ENCODE results near the gene SYNGAP1.
A peak's percentile ranks its signal among the peaks of the same experiment; 100 is the strongest.

Gene SYNGAP1

DNA sequence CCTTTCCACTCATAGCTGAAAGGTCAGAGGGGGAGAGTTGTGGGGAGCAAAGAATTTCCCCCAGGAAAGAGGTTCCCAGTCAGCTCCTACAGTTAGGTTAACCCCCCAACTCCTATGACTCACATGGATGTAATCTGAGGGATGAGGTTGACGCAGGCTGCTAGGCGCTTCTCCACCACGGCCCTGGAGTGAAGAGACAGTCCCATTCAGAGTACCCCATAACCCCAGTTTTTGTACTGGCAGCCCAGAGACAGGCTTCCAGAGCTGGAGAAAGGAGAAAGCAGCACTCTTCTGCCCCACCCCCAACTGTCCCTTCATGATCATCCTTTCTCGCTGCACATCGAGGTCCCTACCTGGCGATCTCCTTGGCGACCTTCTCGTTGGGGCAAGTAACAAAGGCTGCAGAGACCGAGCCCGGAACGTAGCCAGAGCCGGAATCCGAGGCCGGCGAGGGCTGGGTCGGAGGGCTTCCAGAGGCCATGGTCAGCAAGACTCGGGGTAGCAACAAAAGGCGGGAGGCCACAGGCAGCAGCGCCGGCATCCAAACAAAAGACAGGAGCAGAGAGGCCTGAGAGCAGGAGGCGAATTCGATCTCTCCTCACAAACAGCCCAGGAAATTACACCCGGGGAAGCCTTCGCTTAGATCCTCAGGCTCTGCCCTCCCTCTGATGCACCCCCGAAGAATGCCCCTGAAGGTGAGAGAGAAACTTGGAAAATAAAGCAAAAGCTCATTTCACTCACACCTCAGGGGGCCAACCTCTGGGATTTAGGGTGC is 2.5 kb upstream of the SYNGAP1 start:
- TF ChIP-seq, protein P1, sequence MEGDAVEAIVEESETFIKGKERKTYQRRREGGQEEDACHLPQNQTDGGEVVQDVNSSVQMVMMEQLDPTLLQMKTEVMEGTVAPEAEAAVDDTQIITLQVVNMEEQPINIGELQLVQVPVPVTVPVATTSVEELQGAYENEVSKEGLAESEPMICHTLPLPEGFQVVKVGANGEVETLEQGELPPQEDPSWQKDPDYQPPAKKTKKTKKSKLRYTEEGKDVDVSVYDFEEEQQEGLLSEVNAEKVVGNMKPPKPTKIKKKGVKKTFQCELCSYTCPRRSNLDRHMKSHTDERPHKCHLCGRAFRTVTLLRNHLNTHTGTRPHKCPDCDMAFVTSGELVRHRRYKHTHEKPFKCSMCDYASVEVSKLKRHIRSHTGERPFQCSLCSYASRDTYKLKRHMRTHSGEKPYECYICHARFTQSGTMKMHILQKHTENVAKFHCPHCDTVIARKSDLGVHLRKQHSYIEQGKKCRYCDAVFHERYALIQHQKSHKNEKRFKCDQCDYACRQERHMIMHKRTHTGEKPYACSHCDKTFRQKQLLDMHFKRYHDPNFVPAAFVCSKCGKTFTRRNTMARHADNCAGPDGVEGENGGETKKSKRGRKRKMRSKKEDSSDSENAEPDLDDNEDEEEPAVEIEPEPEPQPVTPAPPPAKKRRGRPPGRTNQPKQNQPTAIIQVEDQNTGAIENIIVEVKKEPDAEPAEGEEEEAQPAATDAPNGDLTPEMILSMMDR (IDR thresholded peaks at IDR 0.05) = no peak
- Histone ChIP-seq H3K36me3 (ENCODE audit: control insufficient read depth, insufficient read depth, low read length) (no peaks in the 10 kb centered on the region), H3K4me2 (ENCODE audit: low read length) (peak overlapping the region; percentile 69), H3K27me3 (ENCODE audit: control insufficient read depth, insufficient read depth, low read length) (no peaks in the 10 kb centered on the region), H3K27ac (peak overlapping the region; percentile 91), H3K79me2 (peaks cover 10% of the 10 kb centered on the region), H2AFZ (peak overlapping the region; percentile 91), H3K4me3 (ENCODE audit: low read depth, low read length) (peak overlapping the region; percentile 81), H3K4me1 (peaks cover 25% of the 10 kb centered on the region), H3K9ac (peak overlapping the region; percentile 74), H3K9me3 (ENCODE audit: control insufficient read depth, low read length) (no peaks in the 10 kb centered on the region)

- Histone ChIP-seq H3K27me3 (ENCODE audit: control insufficient read depth, insufficient read depth, low read length) (no peaks in the 10 kb centered on the region), H3K4me2 (ENCODE audit: low read length) (peak within 1 kb of the TSS; percentile 89), H3K79me2 (peaks cover 9% of the 10 kb centered on the region), H3K9ac (peak within 1 kb of the TSS; percentile 74), H3K4me3 (ENCODE audit: low read depth, low read length) (peak within 1 kb of the TSS; percentile 81), H3K27ac (peak within 1 kb of the TSS; percentile 91), H3K9me3 (ENCODE audit: control insufficient read depth, low read length) (no peaks in the 10 kb centered on the region), H3K4me1 (peaks cover 19% of the 10 kb centered on the region), H3K36me3 (ENCODE audit: control insufficient read depth, insufficient read depth, low read length) (no peaks in the 10 kb centered on the region), H2AFZ (peak within 1 kb of the TSS; percentile 91)
- TF ChIP-seq, protein P1 (IDR thresholded peaks at IDR 0.05) = peak; percentile 49
These were observed 1.8 kb upstream of the SYNGAP1 start, which contains the start of gene CUTA for GRCh38 chr6:33417903-33418689. Gene CUTA (minus strand): TSS chr6:33418107. CDS start chr6:33418000, 107 bp downstream.

DNA sequence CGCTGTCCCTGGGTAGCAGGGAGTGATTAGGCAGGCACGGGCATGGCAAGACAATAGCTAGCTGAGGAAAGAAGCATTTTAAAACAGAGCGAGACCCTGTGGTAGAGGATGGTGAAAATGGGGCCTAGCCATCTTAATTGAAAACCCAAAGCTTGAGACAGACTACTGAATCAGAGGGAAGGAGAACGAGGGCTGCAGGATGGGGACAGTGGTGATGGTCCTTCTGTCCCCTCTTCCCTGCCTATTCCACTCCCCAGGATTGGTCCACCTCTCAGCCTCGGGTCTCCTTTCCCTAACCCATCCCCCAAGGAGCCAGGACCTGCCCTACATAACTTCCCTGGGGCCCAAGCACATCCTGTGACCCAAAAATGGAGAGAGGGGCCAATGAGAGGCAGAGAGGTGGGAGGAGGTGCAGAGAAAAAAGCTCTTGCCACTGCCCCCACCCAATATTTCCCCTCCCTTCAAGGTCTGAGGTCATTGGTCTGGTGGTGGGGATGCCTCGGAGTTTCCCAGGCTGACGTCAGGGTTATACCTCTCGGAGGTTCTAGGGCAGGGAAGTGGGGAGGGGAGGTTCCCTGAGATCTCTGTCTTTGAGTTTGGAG is 1.1 kb upstream of the SYNGAP1 start:
- Histone ChIP-seq H3K9me3 (ENCODE audit: control insufficient read depth, low read length) (no peaks in the 10 kb centered on the region), H2AFZ (peak overlapping the region; percentile 85), H3K27me3 (ENCODE audit: control insufficient read depth, insufficient read depth, low read length) (no peaks in the 10 kb centered on the region), H3K4me1 (peaks cover 17% of the 10 kb centered on the region), H3K4me2 (ENCODE audit: low read length) (peak overlapping the region; percentile 89), H3K4me3 (ENCODE audit: low read depth, low read length) (peak overlapping the region; percentile 81), H3K79me2 (peaks cover 9% of the 10 kb centered on the region), H3K27ac (peak overlapping the region; percentile 91), H3K36me3 (ENCODE audit: control insufficient read depth, insufficient read depth, low read length) (no peaks in the 10 kb centered on the region), H3K9ac (no peak overlapping the region)
- TF ChIP-seq, protein P1 (IDR thresholded peaks at IDR 0.05) = no peak

DNA sequence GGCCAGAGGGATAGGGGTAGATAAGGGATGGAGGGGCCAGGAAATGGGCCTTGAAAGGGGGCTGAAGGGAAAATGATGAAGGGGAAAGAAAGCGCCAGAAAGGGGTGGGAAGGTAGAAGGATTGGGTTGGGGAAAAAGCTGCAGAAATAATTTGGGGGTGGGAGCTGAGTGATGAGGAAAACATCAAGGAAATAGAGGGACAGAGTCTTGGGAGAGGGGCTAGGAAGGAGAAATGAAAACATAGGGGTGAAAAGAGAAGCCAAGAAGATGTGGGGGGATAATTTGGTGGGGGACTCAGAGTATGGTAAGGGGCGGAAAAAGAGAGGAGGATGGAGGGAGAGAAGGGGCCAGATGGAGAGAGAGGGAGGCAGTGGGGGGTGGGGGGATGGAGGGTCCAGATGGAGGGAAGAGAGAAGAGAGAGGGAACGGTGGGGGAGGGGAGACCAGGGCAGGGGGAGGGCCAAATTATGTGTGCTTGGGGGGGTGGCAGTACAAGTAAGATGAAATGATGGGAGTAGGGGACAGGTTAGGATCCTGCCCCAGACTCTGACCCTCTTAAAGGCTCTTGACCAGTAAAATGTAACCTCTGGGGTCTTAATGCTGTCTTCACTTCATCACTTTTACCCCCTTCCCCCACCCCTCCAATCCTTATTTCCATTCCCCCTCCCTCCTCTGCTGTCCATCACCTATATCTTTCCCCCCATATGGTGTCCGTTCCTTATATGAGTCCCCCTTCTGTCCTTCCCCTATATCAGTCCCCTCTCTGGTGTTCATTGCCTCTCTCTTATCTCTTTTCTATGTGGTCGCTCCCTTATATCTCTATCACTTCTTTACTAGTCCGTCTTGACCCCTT is 852 bp downstream of the SYNGAP1 start:
- Histone ChIP-seq H3K4me1 (peaks cover 23% of the 10 kb centered on the region), H3K9ac (no peak overlapping the region), H3K27ac (peak overlapping the region; percentile 41), H2AFZ (no peak overlapping the region), H3K27me3 (ENCODE audit: control insufficient read depth, insufficient read depth, low read length) (no peaks in the 10 kb centered on the region), H3K4me2 (ENCODE audit: low read length) (peak overlapping the region; percentile 42), H3K9me3 (ENCODE audit: control insufficient read depth, low read length) (no peaks in the 10 kb centered on the region), H3K4me3 (ENCODE audit: low read depth, low read length) (no peak overlapping the region), H3K79me2 (peaks cover 9% of the 10 kb centered on the region), H3K36me3 (ENCODE audit: control insufficient read depth, insufficient read depth, low read length) (no peaks in the 10 kb centered on the region)
- TF ChIP-seq, protein P1 (IDR thresholded peaks at IDR 0.05) = no peak
